HepG2 (cell line): ENCODE results near the gene YPEL3. TPM values are rescaled to one million over a fixed set of nuclear protein-coding genes. Genes with fewer than 3 reads are reported as not detected.

ENCODE experiments used
- ATF7 ChIP-seq, 2 experiments: fragments of 450-650 bp in 1 of 2; sonication (generic) in 1 of 2; formaldehyde crosslinking in 1 of 2; IDR thresholded peaks; 2 replicates each; pipeline versions ENCODE4 v1.4.0 to v1.6.1; 2016 to 2020; ENCODE audit warnings: antibody characterized with exemption in 1 of 2, mild to moderate bottlenecking in 1 of 2, missing genetic modification reagents in 1 of 2
- BORCS8-MEF2B ChIP-seq: sonication (generic); formaldehyde crosslinking; IDR thresholded peaks from 2 replicates; pipeline ENCODE4 v1.8.0; 2022; ENCODE audit warnings: mild to moderate bottlenecking, missing genetic modification reagents
- FOXO1 ChIP-seq: sonication (generic); formaldehyde crosslinking; IDR thresholded peaks from 2 replicates; pipeline ENCODE4 v1.4.0; 2020; ENCODE audit warnings: missing genetic modification reagents
- GPN1 ChIP-seq: sonication (generic); formaldehyde crosslinking; IDR thresholded peaks from 2 replicates; pipeline ENCODE4 v1.5.1; 2020; ENCODE audit warnings: missing genetic modification reagents, borderline replicate concordance
- RORA ChIP-seq: sonication (generic); formaldehyde crosslinking; IDR thresholded peaks from 2 replicates; pipeline ENCODE4 v1.5.0; 2020; ENCODE audit warnings: mild to moderate bottlenecking, missing genetic modification reagents, moderate library complexity
- ZKSCAN1 ChIP-seq: fragments of 150-350 bp; IDR thresholded peaks from 2 replicates; pipeline ENCODE4 v1.6.1; 2014; ENCODE audit warnings: low read length
- ZNF160 ChIP-seq: sonication (generic); formaldehyde crosslinking; IDR thresholded peaks from 2 replicates; pipeline ENCODE4 v1.8.0; 2022; ENCODE audit warnings: mild to moderate bottlenecking, inconsistent platforms, missing genetic modification reagents
- ZNF354B ChIP-seq: sonication (generic); formaldehyde crosslinking; IDR thresholded peaks from 2 replicates; pipeline ENCODE4 v1.8.0; 2022; ENCODE audit warnings: mild to moderate bottlenecking, missing genetic modification reagents
- polyA plus RNA-seq, 8 experiments: library from polyadenylated mRNA; depleted of rRNA in 3 of 8; stranded (reverse) in 7 of 8; unstranded in 1 of 8; fragments of >200 nt; fragmentation: Illumina TruSeq in 4 of 8; extraction: Trizol in 4 of 8; gene quantifications; 2 replicates each; pipeline versions ENCODE4 v1.2.1 to v1.2.3, GENCODE V29; 2011 to 2016; ENCODE audit warnings: low read depth in 4 of 8, missing spikeins in 1 of 8, mixed read lengths in 1 of 8; ENCODE audit not compliant: insufficient read depth in 1 of 8
- total RNA-seq, 5 experiments: library from RNA; depleted of rRNA; stranded (reverse); fragments of >200 nt; fragmentation: Illumina TruSeq; extraction: Trizol; gene quantifications; 2 replicates each; pipeline ENCODE4 v1.2.3, GENCODE V29; 2016; ENCODE audit warnings: low read depth in 1 of 5
- TF ChIP-seq, protein P1 (sequence below), 2 experiments: sonication (generic) in 1 of 2; formaldehyde crosslinking in 1 of 2; IDR thresholded peaks; 2 replicates each; pipeline versions ENCODE4 v1.4.0 to v1.6.1; 2016 to 2020; ENCODE audit warnings: borderline replicate concordance in 1 of 2, low read depth in 1 of 2, mild to moderate bottlenecking in 1 of 2, missing genetic modification reagents in 1 of 2
- TF ChIP-seq, protein P2 (sequence below): sonication (generic); formaldehyde crosslinking; IDR thresholded peaks from 2 replicates; pipeline ENCODE4 v1.5.0; 2020; ENCODE audit warnings: mild to moderate bottlenecking, missing genetic modification reagents
- TF ChIP-seq, protein P3 (sequence below): sonication (generic); formaldehyde crosslinking; IDR thresholded peaks from 2 replicates; pipeline ENCODE4 v1.4.0; 2020; ENCODE audit warnings: low read depth, mild to moderate bottlenecking, missing genetic modification reagents
- TF ChIP-seq, protein P4 (sequence below): sonication (generic); formaldehyde crosslinking; IDR thresholded peaks from 2 replicates; pipeline ENCODE4 v1.8.0; 2022; ENCODE audit warnings: mild to moderate bottlenecking, missing genetic modification reagents
- TF ChIP-seq, protein P5 (sequence below): sonication (generic); formaldehyde crosslinking; IDR thresholded peaks from 2 replicates; pipeline ENCODE4 v1.4.0; 2020; ENCODE audit warnings: missing genetic modification reagents, borderline replicate concordance
- TF ChIP-seq, protein P6 (sequence below): sonication (generic); formaldehyde crosslinking; IDR thresholded peaks from 2 replicates; pipeline ENCODE4 v1.4.0; 2020; ENCODE audit warnings: missing genetic modification reagents, mild to moderate bottlenecking, borderline replicate concordance

Gene YPEL3
- total and polyA plus RNA-seq, 2 of the 13 experiments (the other 11 are each of a cell fraction or from before 2014, with no cell fraction given), result 5.4 to 47.0 TPM

DNA sequence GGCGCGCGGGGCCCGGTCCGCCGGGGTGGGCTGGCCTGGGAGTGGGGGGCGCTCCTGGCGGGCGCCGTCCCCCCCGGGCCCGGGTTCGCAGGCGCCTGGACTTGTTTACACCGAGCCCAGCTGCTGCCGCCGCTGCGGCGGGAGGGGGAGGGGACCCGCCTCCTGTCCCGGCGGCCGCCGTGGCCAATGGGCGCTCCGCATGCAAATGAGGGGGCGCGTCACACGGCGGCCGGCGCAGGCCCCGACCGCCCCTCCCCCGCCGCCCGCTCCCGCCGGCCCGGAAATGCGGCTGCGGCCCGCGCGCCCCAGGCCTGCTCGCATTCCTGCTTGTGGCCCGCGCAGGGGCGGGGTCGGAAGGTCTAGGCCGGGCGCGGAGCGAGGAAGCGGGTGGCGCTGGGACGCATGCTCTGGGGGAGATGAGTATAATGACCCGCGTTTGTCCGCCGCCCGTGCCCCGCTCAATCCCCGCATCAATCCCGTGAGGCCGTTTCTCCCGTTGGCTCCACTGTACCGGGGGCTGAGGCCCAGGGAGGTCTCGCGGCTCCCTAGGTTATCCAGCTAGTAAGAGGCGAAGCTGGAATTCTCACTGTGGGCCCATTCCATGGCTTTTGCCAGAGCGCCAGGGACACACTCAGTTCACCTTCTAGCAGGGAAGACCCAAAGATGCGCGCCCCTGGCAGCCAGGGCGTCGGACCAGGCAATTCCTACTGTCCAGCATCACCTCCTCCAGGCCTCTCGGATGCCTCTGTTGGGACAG lies at the start of gene YPEL3 (continued):
- TF ChIP-seq, protein P1, sequence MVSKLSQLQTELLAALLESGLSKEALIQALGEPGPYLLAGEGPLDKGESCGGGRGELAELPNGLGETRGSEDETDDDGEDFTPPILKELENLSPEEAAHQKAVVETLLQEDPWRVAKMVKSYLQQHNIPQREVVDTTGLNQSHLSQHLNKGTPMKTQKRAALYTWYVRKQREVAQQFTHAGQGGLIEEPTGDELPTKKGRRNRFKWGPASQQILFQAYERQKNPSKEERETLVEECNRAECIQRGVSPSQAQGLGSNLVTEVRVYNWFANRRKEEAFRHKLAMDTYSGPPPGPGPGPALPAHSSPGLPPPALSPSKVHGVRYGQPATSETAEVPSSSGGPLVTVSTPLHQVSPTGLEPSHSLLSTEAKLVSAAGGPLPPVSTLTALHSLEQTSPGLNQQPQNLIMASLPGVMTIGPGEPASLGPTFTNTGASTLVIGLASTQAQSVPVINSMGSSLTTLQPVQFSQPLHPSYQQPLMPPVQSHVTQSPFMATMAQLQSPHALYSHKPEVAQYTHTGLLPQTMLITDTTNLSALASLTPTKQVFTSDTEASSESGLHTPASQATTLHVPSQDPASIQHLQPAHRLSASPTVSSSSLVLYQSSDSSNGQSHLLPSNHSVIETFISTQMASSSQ (IDR thresholded peaks at IDR 0.05; ENCODE audit: low read depth), result no peak
- TF ChIP-seq, protein P1 (CRISPR knock-in tag; IDR thresholded peaks at IDR 0.05; ENCODE audit: borderline replicate concordance), result no peak
- peak; percentile 94 for TF ChIP-seq FOXO1 (CRISPR knock-in tag)
- TF ChIP-seq ZNF354B (CRISPR knock-in tag), result 0 out of 2 replicates have a peak, but pooled peaks have one; percentile 76
- TF ChIP-seq, protein P2, sequence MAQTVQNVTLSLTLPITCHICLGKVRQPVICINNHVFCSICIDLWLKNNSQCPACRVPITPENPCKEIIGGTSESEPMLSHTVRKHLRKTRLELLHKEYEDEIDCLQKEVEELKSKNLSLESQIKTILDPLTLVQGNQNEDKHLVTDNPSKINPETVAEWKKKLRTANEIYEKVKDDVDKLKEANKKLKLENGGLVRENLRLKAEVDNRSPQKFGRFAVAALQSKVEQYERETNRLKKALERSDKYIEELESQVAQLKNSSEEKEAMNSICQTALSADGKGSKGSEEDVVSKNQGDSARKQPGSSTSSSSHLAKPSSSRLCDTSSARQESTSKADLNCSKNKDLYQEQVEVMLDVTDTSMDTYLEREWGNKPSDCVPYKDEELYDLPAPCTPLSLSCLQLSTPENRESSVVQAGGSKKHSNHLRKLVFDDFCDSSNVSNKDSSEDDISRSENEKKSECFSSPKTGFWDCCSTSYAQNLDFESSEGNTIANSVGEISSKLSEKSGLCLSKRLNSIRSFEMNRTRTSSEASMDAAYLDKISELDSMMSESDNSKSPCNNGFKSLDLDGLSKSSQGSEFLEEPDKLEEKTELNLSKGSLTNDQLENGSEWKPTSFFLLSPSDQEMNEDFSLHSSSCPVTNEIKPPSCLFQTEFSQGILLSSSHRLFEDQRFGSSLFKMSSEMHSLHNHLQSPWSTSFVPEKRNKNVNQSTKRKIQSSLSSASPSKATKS, result no peak
- TF ChIP-seq, protein P3, sequence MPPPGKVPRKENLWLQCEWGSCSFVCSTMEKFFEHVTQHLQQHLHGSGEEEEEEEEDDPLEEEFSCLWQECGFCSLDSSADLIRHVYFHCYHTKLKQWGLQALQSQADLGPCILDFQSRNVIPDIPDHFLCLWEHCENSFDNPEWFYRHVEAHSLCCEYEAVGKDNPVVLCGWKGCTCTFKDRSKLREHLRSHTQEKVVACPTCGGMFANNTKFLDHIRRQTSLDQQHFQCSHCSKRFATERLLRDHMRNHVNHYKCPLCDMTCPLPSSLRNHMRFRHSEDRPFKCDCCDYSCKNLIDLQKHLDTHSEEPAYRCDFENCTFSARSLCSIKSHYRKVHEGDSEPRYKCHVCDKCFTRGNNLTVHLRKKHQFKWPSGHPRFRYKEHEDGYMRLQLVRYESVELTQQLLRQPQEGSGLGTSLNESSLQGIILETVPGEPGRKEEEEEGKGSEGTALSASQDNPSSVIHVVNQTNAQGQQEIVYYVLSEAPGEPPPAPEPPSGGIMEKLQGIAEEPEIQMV (CRISPR knock-in tag), result 0 out of 2 replicates have a peak, but pooled peaks have one; percentile 52
- TF ChIP-seq BORCS8-MEF2B (CRISPR knock-in tag), result peak; percentile 86
- TF ChIP-seq ZNF160 (CRISPR knock-in tag), result peak; percentile 67; the same call in 1 of the 2 replicates
- no peak for TF ChIP-seq RORA (CRISPR knock-in tag)
- TF ChIP-seq, protein P4, sequence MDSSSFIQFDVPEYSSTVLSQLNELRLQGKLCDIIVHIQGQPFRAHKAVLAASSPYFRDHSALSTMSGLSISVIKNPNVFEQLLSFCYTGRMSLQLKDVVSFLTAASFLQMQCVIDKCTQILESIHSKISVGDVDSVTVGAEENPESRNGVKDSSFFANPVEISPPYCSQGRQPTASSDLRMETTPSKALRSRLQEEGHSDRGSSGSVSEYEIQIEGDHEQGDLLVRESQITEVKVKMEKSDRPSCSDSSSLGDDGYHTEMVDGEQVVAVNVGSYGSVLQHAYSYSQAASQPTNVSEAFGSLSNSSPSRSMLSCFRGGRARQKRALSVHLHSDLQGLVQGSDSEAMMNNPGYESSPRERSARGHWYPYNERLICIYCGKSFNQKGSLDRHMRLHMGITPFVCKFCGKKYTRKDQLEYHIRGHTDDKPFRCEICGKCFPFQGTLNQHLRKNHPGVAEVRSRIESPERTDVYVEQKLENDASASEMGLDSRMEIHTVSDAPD (CRISPR knock-in tag), result no peak; the same call in 1 of the 2 replicates
- TF ChIP-seq GPN1, result no peak
- no peak for TF ChIP-seq ZKSCAN1
- TF ChIP-seq, protein P5, sequence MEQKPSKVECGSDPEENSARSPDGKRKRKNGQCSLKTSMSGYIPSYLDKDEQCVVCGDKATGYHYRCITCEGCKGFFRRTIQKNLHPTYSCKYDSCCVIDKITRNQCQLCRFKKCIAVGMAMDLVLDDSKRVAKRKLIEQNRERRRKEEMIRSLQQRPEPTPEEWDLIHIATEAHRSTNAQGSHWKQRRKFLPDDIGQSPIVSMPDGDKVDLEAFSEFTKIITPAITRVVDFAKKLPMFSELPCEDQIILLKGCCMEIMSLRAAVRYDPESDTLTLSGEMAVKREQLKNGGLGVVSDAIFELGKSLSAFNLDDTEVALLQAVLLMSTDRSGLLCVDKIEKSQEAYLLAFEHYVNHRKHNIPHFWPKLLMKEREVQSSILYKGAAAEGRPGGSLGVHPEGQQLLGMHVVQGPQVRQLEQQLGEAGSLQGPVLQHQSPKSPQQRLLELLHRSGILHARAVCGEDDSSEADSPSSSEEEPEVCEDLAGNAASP (CRISPR knock-in tag), result peak; percentile 64; the same call in 1 of the 2 replicates
- TF ChIP-seq ATF7 (IDR thresholded peaks at IDR 0.05), result no peak
- TF ChIP-seq ATF7 (CRISPR knock-in tag; IDR thresholded peaks at IDR 0.05), result 0 out of 2 replicates have a peak, but pooled peaks have one; percentile 19
- TF ChIP-seq, protein P6, sequence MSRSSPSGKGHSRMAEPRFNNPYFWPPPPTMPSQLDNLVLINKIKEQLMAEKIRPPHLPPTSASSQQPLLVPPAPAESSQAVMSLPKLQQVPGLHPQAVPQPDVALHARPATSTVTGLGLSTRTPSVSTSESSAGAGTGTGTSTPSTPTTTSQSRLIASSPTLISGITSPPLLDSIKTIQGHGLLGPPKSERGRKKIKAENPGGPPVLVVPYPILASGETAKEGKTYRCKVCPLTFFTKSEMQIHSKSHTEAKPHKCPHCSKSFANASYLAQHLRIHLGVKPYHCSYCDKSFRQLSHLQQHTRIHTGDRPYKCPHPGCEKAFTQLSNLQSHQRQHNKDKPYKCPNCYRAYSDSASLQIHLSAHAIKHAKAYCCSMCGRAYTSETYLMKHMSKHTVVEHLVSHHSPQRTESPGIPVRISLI, result peak; percentile 47; the same call in 1 of the 2 replicates
